PC-3 (cell line): ENCODE measurements around the gene SAMD14. TPM values are rescaled to one million over a fixed set of nuclear protein-coding genes. Genes with fewer than 3 reads are reported as not detected.

ENCODE experiments used
- ATAC-seq: fragments of 200-7000 bp; cut with Tn5 transposase; 2 replicates; pipeline ENCODE4 v1.9.1; 2020; ENCODE audit warnings: mild to moderate bottlenecking, moderate library complexity
- BruUV-seq: library from RNA; stranded (reverse); fragments of 400-500 nt; replicated peaks from 2 replicates; lab custom pipeline; 2021; lab: Mats Ljungman, UMichigan
- CTCF ChIA-PET: fragments of 300-600 bp; sonication (Branson Sonifier 250); formaldehyde crosslinking; loops from one replicate; lab custom pipeline; 2022; ENCODE audit warnings: antibody characterized with exemption; lab: Charles Lee
- POLR2A ChIA-PET: fragments of 300-600 bp; sonication (Branson Sonifier 250); formaldehyde crosslinking; loops from one replicate; lab custom pipeline; 2022; ENCODE audit warnings: antibody characterized with exemption; ENCODE audit not compliant: unreplicated experiment; lab: Charles Lee
- DNase-seq: peaks from one replicate; pipeline ENCODE4 v3.0.0-alpha.2; 2015
- H2AFZ ChIP-seq: fragments of 300-600 bp; sonication (generic); 2 replicates; pipeline ENCODE4 v1.6.0; 2016; ENCODE audit warnings: antibody characterized with exemption, low read length
- H3F3A ChIP-seq: fragments of 300-600 bp; sonication (generic); one replicate; pipeline ENCODE4 v1.6.0; 2017; ENCODE audit warnings: antibody characterized with exemption, low read length, control low read depth, mild to moderate bottlenecking; ENCODE audit not compliant: unreplicated experiment
- H3K27ac ChIP-seq: fragments of 300-600 bp; sonication (generic); 2 replicates; pipeline ENCODE4 v1.5.1; 2016; ENCODE audit warnings: mild to moderate bottlenecking, low read length
- H3K27me3 ChIP-seq: fragments of 300-600 bp; sonication (generic); 2 replicates; pipeline ENCODE4 v1.6.1; 2016; ENCODE audit warnings: low read length, mixed read lengths
- H3K36me3 ChIP-seq: fragments of 300-600 bp; sonication (generic); 2 replicates; pipeline ENCODE4 v1.6.1; 2016; ENCODE audit warnings: low read depth, mixed run types, low read length, mixed read lengths
- H3K4me1 ChIP-seq: fragments of 300-600 bp; sonication (generic); 2 replicates; pipeline ENCODE4 v1.5.1; 2016; ENCODE audit warnings: low read length; ENCODE audit not compliant: insufficient read depth
- H3K4me2 ChIP-seq: fragments of 300-600 bp; sonication (generic); 2 replicates; pipeline ENCODE4 v1.6.0; 2016; ENCODE audit warnings: low read length
- H3K4me3 ChIP-seq: fragments of 300-600 bp; sonication (generic); 2 replicates; pipeline ENCODE4 v1.5.1; 2016; ENCODE audit warnings: mild to moderate bottlenecking, low read length, mixed read lengths
- H3K79me2 ChIP-seq: fragments of 300-600 bp; sonication (generic); 2 replicates; pipeline ENCODE4 v1.6.1; 2017; ENCODE audit warnings: low read length, mixed read lengths
- H3K9ac ChIP-seq: fragments of 300-600 bp; sonication (generic); 2 replicates; pipeline ENCODE4 v1.6.0; 2016; ENCODE audit warnings: mild to moderate bottlenecking, low read length
- H3K9me2 ChIP-seq: fragments of 300-600 bp; sonication (generic); replicated peaks from 2 replicates; pipeline ENCODE4 v1.6.1; 2016; ENCODE audit warnings: mixed run types, low read length, mixed read lengths
- H3K9me3 ChIP-seq: fragments of 300-600 bp; sonication (generic); 2 replicates; pipeline ENCODE4 v1.6.1; 2016; ENCODE audit warnings: low read length, mixed read lengths
- H4K20me1 ChIP-seq: fragments of 300-600 bp; sonication (generic); 2 replicates; pipeline ENCODE4 v1.6.1; 2016; ENCODE audit warnings: low read length, mixed read lengths
- EZH2 ChIP-seq: fragments of 300-600 bp; sonication (generic); IDR thresholded peaks from one replicate; pipeline ENCODE4 v1.6.1; 2017; ENCODE audit warnings: antibody characterized with exemption, mild to moderate bottlenecking, low read length; ENCODE audit not compliant: unreplicated experiment
- EZH2phosphoT487 ChIP-seq: fragments of 300-600 bp; sonication (generic); IDR thresholded peaks from 2 replicates; pipeline ENCODE4 v1.6.1; 2018; ENCODE audit warnings: mild to moderate bottlenecking, antibody characterized with exemption, low read length, borderline replicate concordance
- intact Hi-C: fragments of 100-400 bp; cut with micrococcal nuclease; formaldehyde crosslinking; loops from 2 replicates; pipeline ENCODE4 v1.9.0; 2023
- total RNA-seq: library from RNA; depleted of rRNA; stranded (reverse); fragments of >200 nt; gene quantifications from 2 replicates; pipeline ENCODE4 v1.2.3, GENCODE V29; 2014
- TF ChIP-seq, protein P1 (sequence below): fragments of 300-600 bp; sonication (generic); conservative IDR thresholded peaks from 2 replicates; pipeline ENCODE4 v1.5.1; 2017; ENCODE audit warnings: antibody characterized with exemption, low read depth, mild to moderate bottlenecking, low read length

Gene SAMD14
- total RNA-seq, 1 experiment from 2014 or later: 0.11 TPM

DNA sequence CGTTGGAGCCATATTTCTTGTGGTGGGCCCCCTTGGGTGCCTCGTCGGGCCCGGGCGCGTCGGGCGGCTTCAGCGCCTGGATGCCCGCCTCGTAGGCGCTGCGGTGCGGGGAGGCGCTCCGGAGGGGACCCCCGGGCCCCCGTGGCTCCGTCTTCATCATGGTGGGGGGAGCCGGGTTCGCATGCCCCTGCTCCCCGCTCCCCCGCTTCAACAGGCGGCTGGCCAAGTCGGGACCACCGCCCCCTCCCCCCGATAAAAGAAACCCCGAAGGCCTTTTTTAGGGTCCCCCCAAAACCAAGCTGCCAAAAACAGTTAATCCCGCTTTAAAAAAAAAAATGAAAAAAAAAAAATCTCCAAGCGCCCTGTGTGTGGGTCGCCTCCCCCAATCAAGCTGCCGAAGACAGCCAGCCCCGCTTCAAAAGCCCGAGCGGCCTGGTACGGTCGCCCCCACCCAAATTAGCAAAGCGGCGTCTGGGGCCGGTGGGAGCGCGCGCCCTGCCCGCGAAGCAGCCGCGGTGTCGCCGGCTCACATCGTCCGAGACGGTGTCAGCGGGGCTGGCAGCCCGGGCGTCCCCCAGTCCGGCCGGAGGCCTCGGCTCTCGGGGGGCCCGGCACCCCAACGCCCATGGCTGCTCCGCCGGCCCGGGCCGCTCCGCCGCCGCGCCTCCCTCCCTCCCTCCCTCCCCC lies 20.5 kb upstream of the SAMD14 start, which contains the start of gene PPP1R9B:
PPP1R9B (minus strand) TSS at position 324 of the 687 bp plus-strand sequence; CDS start at position 160, 164 bp downstream.
- peak within 1 kb of the TSS; percentile 87 for H2AFZ ChIP-seq
- no peaks in the 10 kb centered on the region for H3K9me2 ChIP-seq
- no peak for DNase-seq
- ChIA-PET POLR2A (interaction anchor here (0.6 kb wide), 1 partner anchor 956 kb away, joined by 4 read pairs; no protein-coding TSS in a partner anchor), CTCF (interaction anchor here (1.1 to 1.4 kb wide), 2 partner anchors 33 to 56 kb away, joined by 4 to 5 read pairs; no protein-coding TSS in a partner anchor)
- H3K27ac ChIP-seq: peak within 1 kb of the TSS; percentile 82
- TF ChIP-seq, protein P1, sequence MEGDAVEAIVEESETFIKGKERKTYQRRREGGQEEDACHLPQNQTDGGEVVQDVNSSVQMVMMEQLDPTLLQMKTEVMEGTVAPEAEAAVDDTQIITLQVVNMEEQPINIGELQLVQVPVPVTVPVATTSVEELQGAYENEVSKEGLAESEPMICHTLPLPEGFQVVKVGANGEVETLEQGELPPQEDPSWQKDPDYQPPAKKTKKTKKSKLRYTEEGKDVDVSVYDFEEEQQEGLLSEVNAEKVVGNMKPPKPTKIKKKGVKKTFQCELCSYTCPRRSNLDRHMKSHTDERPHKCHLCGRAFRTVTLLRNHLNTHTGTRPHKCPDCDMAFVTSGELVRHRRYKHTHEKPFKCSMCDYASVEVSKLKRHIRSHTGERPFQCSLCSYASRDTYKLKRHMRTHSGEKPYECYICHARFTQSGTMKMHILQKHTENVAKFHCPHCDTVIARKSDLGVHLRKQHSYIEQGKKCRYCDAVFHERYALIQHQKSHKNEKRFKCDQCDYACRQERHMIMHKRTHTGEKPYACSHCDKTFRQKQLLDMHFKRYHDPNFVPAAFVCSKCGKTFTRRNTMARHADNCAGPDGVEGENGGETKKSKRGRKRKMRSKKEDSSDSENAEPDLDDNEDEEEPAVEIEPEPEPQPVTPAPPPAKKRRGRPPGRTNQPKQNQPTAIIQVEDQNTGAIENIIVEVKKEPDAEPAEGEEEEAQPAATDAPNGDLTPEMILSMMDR: no peak
- TF ChIP-seq EZH2phosphoT487: no peak
- TF ChIP-seq EZH2: no peak
- peak within 1 kb of the TSS; percentile 99 for H3K4me2 ChIP-seq
- peaks cover 32% of the 10 kb centered on the region for H4K20me1 ChIP-seq
- peak; percentile 0 for ATAC-seq
- BruUV-seq: no TSS peak
- intact Hi-C loops: loop anchor here (2.0 to 5.0 kb wide), 2 partner anchors 56 to 123 kb away; partner anchors contain the start of gene PDK2
- H3K9ac ChIP-seq: peak within 1 kb of the TSS; percentile 87
- H3K9me3 ChIP-seq: no peaks in the 10 kb centered on the region
- peaks cover 53% of the 10 kb centered on the region for H3K79me2 ChIP-seq
- H3K4me3 ChIP-seq: peak within 1 kb of the TSS; percentile 90
- no peaks in the 10 kb centered on the region for H3K36me3 ChIP-seq
- H3K27me3 ChIP-seq: no peaks in the 10 kb centered on the region
- peaks cover 50% of the 10 kb centered on the region for H3K4me1 ChIP-seq
- no peaks in the 10 kb centered on the region for H3F3A ChIP-seq

DNA sequence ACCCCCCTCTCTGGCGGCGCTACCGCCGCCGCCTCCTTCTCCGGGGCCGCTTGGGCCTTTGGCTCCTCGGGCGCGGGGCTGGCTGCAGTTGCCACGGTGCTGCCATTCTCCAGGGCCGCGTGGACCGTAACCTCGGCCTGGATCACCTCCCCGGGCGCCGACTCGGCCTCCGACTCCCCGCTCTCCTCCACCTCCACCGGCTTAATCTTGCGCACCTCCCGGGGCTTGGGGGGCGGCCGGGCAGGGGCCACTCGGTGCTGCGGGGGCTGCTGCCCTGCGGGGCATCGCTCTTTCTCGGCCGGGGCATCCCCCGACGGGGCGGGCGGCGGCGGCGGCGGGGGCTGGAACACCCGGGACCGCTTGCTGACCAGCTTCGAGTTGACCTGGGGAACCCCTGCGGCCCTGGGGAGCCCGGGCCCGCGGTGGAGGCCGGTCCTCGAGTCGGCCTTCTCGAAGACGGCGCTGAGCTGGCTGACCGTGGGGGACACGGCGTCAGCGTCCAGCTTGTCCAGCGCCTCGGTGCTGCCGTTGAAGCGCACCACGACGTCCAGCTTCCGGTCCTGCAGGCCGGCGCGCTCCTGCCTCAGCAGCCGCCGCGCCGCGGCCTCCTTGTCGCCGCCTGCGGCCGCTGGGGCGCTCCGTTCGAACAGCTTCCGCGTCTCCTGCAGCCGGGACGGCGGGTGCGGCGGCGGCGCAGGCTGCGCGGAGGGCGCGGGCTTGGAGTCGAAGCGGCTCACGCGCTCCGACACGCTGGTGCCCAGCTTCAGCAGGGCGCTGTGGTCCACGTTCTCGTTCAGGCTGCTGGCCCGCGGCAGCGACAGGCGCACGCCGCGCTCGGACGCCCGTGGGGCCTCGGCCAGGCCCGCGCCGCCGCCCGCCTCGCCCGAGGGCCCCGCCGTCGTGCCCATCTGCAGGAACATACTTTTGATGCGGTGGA lies 19.7 kb upstream of the SAMD14 start:
- Histone ChIP-seq H4K20me1 (peaks cover 38% of the 10 kb centered on the region), H3K9ac (peak overlapping the region; percentile 87), H3K4me3 (peak overlapping the region; percentile 90), H3K9me2 (no peaks in the 10 kb centered on the region), H3K9me3 (no peaks in the 10 kb centered on the region), H2AFZ (peak overlapping the region; percentile 64), H3K4me1 (peaks cover 45% of the 10 kb centered on the region), H3F3A (no peaks in the 10 kb centered on the region), H3K36me3 (peaks cover 6% of the 10 kb centered on the region; the same call in 1 of the 2 replicates), H3K27me3 (no peaks in the 10 kb centered on the region), H3K27ac (peak overlapping the region; percentile 53), H3K4me2 (peak overlapping the region; percentile 99), H3K79me2 (peaks cover 59% of the 10 kb centered on the region)
- ChIA-PET POLR2A (interaction anchor here (0.6 kb wide), 1 partner anchor 955 kb away, joined by 4 read pairs; no protein-coding TSS in a partner anchor), CTCF (interaction anchor here (0.8 to 1.4 kb wide), 3 partner anchors 32 to 55 kb away, joined by 4 to 13 read pairs (median 5); no protein-coding TSS in a partner anchor)
- DNase-seq (peak; percentile 70), ATAC-seq (peak; percentile 0)
- intact Hi-C loops: loop anchor here (2.0 to 5.0 kb wide), 2 partner anchors 55 to 122 kb away; partner anchors contain the start of gene PDK2
- no peak for TF ChIP-seq EZH2phosphoT487
- TF ChIP-seq, protein P1: no peak
- TF ChIP-seq EZH2: no peak
- no TSS peak for BruUV-seq
